NT2/D1 (cell line): ENCODE results near the gene CRYBB3.
"Not testable (repeated sequence)": the region's sequence is repeated elsewhere in the genome, so short reads cannot be mapped to it uniquely, and the experiment has no call there.

ENCODE experiments used
- DNase-seq: peaks from one replicate; pipeline ENCODE4 v3.0.0-alpha.2; 2011; ENCODE audit warnings: low read depth, low spot score
- H3K27me3 ChIP-seq: 2 replicates; pipeline ENCODE4 v1.6.0; 2011; ENCODE audit warnings: mild to moderate bottlenecking; ENCODE audit not compliant: insufficient read length, insufficient read depth
- H3K36me3 ChIP-seq: 2 replicates; pipeline ENCODE4 v1.6.1; 2011; ENCODE audit warnings: mild to moderate bottlenecking, low read length, mixed read lengths; ENCODE audit not compliant: insufficient read depth, insufficient read length
- H3K4me1 ChIP-seq: 2 replicates; pipeline ENCODE4 v1.5.1; 2011; ENCODE audit not compliant: insufficient read depth, insufficient read length
- H3K4me3 ChIP-seq: 2 replicates; pipeline ENCODE4 v1.5.1; 2011; ENCODE audit warnings: low read depth; ENCODE audit not compliant: insufficient read length
- H3K9ac ChIP-seq: 2 replicates; pipeline ENCODE4 v1.6.0; 2011; ENCODE audit warnings: low read depth; ENCODE audit not compliant: insufficient read length
- H3K9me3 ChIP-seq: 2 replicates; pipeline ENCODE4 v1.5.1; 2011; ENCODE audit warnings: mild to moderate bottlenecking, low read length; ENCODE audit not compliant: insufficient read depth
- SUZ12 ChIP-seq: IDR thresholded peaks from 2 replicates; pipeline ENCODE4 v1.6.1; 2011; ENCODE audit not compliant: insufficient read length, insufficient read depth; ENCODE audit errors: extremely low read depth
- YY1 ChIP-seq: IDR thresholded peaks from 2 replicates; pipeline ENCODE4 v1.6.1; 2011; ENCODE audit not compliant: insufficient read length, insufficient read depth
- ZNF274 ChIP-seq: IDR thresholded peaks from 2 replicates; pipeline ENCODE4 v1.6.1; 2011; ENCODE audit warnings: mild to moderate bottlenecking, low read depth, low read length

CRYBB3 gene

GRCh38 chr22:25235547-25236290 is 36.1 kb downstream of the CRYBB3 start:
- DNase-seq: peak; percentile 79
- Histone ChIP-seq H3K9me3 (no peaks in the 10 kb centered on the region), H3K27me3 (peaks cover 3% of the 10 kb centered on the region), H3K4me1 (peaks cover 4% of the 10 kb centered on the region), H3K4me3 (no peak overlapping the region), H3K36me3 (no peaks in the 10 kb centered on the region), H3K9ac (no peak overlapping the region)
- TF ChIP-seq SUZ12 (no peak), ZNF274 (no peak), YY1 (no peak)

GRCh38 chr22:25236417-25236816 is 36.8 kb downstream of the CRYBB3 start:
- peaks cover 3% of the 10 kb centered on the region for H3K27me3 ChIP-seq
- TF ChIP-seq ZNF274: no peak
- TF ChIP-seq YY1: no peak
- no peak for TF ChIP-seq SUZ12
- H3K9me3 ChIP-seq: no peaks in the 10 kb centered on the region
- H3K36me3 ChIP-seq: no peaks in the 10 kb centered on the region
- H3K9ac ChIP-seq: no peak overlapping the region
- no peak overlapping the region for H3K4me3 ChIP-seq
- no peak for DNase-seq
- H3K4me1 ChIP-seq: peaks cover 4% of the 10 kb centered on the region

- no peak for DNase-seq
- H3K4me3 ChIP-seq: no peak overlapping the region
- peaks cover 3% of the 10 kb centered on the region for H3K27me3 ChIP-seq
- no peaks in the 10 kb centered on the region for H3K36me3 ChIP-seq
- TF ChIP-seq YY1 (no peak), ZNF274 (no peak), SUZ12 (no peak)
- H3K4me1 ChIP-seq: peaks cover 4% of the 10 kb centered on the region
- H3K9me3 ChIP-seq: no peaks in the 10 kb centered on the region
- H3K9ac ChIP-seq: no peak overlapping the region
Measured at GRCh38 chr22:25237503-25237902, 37.8 kb downstream of the CRYBB3 start.

GRCh38 chr22:25238058-25238457 is 38.4 kb downstream of the CRYBB3 start:
- not testable (repeated sequence) for H3K4me1 ChIP-seq, H3K9ac ChIP-seq, DNase-seq, H3K9me3 ChIP-seq, H3K36me3 ChIP-seq, H3K4me3 ChIP-seq, H3K27me3 ChIP-seq

- H3K9me3 ChIP-seq, H3K4me1 ChIP-seq, H3K9ac ChIP-seq, DNase-seq, H3K27me3 ChIP-seq, H3K36me3 ChIP-seq, H3K4me3 ChIP-seq: not testable (repeated sequence)
Measured at GRCh38 chr22:25255169-25255568, 55.5 kb downstream of the CRYBB3 start.
